HG02678 (cell line): Measurements from ENCODE around the gene ZNF687.

ENCODE experiments used
- ATAC-seq: cut with Tn5 transposase; IDR thresholded peaks from one replicate; pipeline ENCODE4 v1.9.1; 2021; ENCODE audit warnings: mild to moderate bottlenecking, moderate library complexity; ENCODE audit not compliant: unreplicated experiment

ZNF687 gene

DNA sequence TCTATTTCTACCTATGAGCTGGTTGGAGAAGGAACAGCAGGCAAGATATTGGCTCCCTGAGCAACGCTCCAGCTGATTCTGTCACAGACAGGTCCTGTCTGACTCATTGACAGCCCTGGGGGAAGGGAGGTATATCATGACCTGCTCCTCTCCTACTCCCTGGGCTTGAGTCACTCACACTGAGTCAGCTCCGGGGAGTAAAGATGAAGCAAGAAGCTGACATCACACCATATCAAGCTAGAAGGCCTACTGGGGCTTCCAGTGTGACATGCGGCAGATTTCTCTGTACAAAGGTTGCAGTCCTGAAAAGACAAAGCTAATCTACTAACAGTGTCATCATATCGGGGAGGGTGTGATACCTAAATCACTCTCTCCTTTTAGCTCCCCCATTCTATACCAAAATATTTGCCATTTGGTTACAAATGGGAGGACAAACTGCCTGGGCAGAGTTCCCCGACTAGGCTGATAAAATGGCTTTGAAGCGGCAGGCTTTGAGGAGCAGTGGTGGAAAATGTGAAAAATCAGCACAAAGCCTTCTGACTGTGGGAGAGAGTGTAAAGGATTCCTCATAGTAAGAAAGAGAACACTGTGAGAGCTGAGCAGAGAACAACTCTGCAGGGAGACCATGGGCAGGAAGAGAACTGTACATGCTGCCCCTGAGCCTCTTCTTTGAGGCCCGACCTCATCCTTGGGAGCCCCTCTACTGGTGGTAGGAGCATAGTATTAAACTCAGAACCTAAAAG lies 29.7 kb downstream of the ZNF687 start:
- no peak for ATAC-seq

DNA sequence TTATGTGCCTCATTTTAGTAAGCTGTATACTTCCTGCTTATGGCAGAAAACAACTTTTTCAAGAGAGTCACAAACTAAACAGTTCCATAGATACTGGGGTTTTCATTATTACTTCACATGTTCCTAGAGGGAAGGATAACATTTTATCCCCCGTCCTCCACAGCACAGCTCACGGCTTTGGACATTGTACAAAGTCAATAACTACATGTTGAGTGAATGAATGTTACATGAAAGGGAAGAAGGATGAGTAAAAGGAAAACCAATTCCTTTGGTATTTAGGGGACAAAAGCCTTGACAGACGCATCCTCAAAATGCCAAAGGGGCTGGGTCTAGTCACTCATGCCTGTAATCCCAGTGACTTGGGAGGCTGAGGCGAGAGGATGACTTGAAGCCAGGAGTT lies 30.3 kb downstream of the ZNF687 start:
- no peak for ATAC-seq

DNA sequence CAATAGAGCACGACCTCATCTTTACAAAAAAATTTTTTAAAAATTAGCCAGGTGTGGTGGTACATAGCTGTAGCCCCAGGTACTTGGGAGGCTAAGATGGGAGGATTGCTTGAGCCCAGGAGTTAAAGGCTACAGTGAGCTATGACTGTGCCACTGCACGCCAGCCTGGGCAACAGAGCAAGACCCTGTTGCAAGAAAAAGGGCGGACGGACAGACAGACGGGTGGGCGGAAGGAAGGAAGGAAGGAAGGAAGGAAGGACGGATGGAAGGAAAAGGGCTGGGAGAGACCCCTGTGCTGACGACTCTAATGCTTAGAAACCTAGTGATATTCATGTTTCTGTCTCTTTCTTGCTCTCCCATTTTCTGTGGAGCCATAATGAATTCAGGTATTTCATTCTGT lies 30.7 kb downstream of the ZNF687 start:
- ATAC-seq: no peak

DNA sequence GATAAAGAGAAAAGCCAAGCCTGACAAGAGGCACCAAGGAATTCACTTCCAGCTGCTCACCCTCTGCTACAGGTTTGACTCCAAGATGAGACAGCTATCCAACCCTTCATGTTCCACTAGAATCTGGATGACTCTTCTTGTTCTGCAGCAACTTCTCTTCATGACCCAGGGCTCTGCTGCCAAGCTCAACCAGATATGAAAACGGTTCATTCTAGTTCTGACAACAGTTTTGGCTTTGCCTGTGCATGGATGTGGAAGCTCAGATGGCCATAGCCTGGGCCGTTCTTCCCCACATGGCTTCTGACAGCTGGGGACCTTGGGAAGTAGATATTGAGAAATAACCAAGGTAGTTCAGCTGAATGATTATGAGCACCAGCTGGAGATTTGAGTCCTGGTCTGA lies 31.4 kb downstream of the ZNF687 start:
- ATAC-seq: no peak

DNA sequence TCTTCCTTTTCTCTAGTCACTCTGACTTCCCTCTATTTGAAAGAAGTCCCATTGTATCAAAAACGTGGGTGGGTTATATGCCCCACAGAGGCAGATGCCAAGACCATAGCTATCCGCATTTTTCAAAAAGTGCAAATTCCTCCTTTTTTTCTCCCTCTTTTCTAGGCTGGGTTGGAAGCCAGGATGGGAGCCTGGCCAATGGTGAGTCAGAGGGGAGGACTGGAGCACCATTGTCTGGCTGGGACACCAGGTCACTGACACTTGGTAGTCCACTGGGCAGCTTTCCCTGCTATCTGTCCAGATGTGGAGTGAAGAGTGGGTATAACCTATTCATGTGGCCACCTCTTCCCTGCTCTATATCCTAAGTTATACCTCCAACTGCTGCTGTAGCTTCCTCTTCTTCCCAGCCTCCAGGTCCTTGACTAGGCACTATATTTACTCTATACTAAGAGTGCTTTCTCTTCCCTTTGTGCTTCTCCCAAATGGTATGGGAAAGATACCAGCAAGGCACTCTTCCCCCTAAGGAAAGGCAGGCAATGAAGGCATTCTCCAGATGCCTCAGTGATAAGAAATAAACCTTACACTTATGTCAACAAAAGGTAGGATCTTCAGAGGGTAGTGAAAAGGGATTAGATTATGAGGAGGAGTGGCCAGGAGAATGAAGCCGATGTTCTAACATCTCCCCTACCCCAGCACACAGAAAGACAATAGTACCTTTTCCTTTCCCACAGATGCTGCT lies 32.2 kb downstream of the ZNF687 start:
- ATAC-seq: no peak

DNA sequence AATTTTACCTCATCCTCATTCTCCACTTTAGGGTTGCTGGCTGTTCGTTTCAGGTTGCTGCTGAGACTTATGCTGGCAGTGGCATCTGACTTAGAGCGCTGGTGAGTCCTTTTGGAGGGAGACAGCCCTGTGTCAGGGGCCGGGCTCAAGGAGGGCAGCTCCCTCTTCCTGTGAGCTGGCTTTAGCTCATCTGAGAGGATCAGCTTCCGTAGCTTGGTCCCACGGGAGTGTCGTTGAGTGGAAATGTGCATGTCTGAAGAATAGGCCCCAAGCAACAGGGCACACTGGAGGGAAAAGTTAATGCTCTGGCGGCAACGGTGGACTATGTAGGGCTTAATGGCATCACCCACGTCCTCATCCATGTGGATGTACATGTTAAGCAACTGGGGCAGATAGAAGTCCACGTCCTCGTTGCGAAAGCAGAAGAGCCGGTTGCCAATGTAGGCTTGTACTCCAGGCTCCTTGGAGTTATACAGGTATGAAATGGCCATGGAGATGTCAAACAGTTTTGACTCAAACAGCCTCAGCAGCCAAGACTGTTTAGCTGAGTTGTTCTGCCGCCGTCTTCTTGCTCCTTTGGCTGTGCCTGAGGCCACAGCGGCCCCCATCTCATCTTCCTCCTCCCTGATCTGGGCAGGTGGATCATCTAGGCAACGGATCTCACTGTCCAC lies 33.6 kb downstream of the ZNF687 start:
- ATAC-seq: no peak

DNA sequence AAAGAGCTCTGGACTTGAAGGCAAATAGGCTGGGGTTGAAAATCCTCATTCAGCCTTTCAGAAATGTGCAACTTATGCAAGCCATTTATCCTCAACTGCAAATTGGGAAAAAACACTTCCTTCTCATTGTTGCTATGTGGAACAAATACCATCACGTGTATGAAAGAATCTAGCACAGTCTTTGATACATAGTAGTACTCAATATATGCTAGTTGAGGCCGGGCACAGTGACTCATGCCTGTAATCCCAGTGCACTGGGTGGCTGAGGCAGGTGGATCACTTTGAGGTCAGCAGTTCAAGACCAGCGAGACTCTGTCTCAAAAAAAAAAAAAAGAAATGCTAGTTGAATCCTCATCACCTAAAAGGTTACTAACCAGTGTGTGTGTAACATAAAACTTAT lies 36.9 kb downstream of the ZNF687 start:
- no peak for ATAC-seq

DNA sequence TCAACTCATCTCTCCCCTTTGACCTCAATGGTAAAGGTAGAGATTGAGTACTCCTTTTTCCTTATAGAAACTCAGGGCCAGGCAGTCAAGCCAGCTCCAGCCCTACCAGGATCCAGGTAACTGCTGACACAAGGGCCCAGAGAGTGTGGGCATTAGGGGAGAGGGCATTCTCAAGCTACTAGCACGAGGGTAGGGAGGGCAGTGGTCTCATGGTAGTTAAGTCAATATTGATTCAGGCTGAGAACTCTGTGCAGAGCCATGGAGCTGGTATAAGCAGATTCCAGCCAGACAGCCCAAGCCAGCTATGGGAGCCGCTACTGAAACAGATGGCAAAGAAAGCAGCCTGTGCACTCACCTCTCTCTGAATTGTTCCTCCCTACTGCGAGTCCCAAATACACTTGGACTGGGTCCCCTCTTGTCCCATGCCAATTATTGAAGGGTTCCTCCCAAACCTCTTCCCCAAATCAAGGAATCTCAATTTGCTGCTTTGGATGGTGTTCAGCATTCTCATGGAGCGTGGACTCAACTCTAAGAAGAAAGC lies 42.4 kb downstream of the ZNF687 start:
- no peak for ATAC-seq

DNA sequence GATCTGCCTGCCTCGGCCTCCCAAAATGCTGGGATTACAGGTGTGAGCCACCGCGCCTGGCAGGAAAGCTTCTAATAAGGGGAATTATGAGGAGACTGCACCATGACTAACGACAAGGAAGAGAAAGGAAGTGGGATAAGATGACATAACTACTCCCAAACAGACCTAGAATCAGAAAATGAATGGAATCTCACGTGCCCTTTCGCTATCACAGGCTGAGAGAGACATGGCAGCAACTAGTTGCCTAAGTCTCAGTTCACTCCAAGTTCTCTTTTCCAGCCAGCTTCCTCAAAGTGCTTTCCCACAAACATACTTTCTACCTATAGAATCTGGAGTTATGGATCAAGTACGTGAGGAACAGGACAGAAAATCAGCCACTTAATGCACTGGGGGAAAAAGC lies 43.1 kb downstream of the ZNF687 start:
- no peak for ATAC-seq

DNA sequence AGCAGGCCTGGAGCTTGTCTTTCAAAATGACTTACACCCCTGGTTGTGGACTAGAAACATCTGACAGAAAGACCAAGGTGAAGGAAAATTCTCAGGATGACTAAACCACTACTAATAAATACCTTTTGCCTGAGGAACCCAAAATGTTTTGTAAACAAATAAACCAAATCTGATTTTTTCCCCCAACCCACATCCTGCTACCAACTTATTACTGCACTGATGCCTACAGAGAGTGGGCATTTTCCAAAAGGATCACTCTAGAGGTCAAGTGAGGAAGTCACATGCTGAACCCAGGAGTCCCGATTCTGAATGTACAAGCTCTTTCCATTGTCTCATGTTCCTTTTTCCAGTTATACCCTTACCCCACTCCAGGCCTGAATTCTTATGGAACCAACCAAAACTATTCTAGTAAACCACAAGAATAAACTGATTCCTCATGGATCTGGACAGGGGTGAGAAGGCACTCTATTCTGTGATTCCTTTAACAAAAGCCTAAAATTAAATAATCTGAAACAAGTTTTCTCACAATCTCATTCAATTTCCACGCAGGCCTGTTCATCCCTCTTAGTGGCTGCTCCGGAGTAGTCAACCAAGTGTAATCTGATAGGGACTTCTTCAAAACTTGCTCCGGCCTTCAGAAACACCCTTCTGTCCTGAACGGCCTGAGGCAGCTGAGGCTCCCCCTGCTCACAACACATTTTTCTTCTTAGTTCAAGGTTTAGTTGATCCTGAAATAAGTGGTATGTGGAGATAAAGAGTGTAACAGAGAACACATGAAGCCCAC lies 43.7 kb downstream of the ZNF687 start:
- ATAC-seq: no peak

DNA sequence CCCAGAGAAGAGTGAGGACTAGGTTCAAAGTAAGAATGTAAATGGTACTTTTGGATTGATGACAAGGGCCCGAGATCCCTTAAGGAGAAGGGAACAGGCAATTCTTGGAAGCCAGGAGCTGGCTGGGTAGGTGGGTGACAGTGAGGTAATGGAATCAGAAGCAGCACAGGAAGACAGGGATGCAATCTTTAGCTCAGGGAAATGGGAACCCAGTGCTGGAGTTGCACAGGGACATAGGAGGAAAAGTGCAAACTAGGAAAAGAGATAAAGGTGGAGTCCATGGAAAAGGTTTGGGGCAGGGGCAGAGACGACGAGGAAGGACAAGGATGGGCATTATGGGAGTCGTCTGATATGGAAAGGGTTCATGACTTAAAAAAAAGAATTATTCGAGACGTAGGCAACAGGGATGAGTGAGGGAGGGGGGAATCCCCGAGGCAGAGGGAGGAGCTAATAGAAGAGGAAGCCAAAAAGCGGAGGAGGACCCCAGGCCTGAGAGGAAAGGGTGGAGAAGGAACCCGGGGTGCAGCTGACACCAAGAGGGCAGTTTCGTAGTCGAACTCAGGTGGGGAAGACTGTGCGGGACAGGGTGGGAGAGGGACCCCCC lies 44.6 kb downstream of the ZNF687 start:
- ATAC-seq: peak; percentile 55

DNA sequence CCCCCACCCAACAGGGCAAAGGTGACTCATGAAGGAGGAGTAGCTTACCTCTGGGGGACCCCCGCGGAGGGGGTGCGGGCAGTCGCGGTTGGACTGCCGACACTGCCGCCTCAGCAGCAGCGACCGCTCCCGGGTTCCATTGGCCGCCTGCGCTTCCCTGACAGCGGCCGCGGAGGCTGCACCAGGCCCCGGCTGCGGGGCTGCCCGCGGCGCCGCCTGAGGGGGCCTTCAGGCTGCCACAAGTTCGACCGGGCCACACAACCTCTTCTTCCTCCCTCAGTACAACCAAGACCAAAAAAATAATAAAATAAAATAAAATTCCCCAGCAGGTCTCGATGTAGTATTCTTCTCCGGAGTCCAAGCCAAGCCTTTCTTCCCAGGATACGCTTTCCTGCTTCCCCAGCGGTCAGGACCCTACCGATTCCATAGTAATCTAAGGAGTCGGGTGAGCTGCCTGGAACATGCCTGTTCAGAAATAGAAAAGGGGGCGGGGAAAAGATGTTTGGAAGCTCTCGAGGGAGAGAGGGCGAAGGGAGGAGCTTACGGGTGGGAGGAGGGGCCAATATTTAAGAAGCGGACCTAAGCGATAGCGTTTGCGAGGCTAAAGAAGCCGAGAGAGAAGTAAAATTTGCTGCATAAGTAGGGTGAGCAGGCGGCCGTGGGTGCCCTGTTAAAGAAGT lies 45.3 kb downstream of the ZNF687 start, which contains the start of gene PI4KB:
PI4KB (minus strand) TSS at position 194 of the 680 bp plus-strand sequence. CDS start 10,935 bp downstream, outside the sequence.
- ATAC-seq: peak; percentile 86

DNA sequence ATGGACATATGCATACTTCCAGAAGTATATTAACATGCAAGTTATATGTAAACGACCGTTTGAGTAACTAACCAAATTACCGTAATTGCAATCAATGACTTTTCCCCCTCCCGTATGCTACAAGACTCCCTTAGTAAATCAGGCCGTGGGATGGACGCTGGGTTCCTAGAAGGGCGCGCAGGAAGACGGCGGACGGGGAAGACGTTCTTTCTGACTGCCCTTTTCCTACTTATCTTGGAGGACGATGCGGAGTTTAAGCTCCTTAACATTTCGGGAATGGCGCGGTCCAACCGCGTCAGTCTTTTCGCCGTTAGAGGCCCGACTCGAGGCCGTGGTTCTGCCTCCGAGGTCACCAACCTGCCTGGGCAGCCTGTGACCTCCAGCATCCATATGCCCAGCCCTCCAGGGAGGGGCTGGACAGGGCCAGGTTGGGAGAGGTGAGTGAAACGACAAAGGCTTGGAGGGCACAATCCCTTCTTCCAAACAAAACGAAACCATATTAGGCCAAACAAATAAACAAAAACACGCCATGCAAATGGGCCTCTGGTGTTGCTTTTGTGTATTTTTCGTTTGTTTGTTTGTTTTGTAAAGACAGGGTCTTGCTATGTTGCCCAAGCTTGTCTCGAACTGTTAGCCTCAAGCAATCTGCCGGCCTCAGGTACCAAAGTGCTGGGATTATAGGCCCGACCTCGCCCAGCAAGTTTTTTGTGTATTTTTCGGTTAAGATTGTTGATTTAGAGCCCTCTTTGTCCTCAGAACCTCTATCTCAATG lies 46.0 kb downstream of the ZNF687 start:
- no peak for ATAC-seq

DNA sequence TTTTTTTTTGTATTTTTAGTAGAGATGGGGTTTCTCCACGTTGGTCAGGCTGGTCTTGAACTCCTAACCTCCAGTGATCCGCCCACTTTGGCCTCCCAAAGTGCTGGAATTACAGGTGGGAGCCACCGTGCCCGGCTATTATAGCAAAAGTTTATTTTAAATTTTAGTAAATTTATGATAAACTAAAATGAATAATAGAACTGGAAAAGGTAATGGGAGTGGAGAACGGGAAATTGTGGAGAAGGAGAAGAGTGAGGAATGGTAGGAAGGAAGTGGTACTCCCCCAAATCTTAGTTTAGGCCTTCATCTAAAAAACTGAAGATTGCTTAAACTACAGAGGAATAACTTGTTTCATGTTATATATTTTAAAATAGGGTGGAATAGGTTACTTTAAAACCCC lies 52.7 kb downstream of the ZNF687 start:
- no peak for ATAC-seq

DNA sequence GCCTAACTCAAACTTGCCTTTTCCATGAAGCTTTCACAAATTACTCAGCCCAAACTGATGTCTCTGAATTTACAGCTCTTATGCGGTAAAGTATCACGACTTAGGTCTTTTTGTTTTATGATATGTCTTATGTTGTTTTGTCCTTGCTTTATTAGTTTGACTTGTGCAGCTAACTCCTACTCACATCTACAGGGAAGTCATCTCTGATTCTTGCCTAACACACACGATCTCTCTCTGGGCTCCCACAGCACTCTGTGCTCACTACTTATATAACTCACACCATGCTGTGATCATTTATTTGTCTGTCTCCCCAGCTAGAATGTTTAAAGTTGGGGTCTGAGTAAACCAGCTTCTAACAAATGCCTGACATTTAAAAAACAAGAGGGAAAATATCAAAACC lies 54.5 kb downstream of the ZNF687 start:
- ATAC-seq: no peak

DNA sequence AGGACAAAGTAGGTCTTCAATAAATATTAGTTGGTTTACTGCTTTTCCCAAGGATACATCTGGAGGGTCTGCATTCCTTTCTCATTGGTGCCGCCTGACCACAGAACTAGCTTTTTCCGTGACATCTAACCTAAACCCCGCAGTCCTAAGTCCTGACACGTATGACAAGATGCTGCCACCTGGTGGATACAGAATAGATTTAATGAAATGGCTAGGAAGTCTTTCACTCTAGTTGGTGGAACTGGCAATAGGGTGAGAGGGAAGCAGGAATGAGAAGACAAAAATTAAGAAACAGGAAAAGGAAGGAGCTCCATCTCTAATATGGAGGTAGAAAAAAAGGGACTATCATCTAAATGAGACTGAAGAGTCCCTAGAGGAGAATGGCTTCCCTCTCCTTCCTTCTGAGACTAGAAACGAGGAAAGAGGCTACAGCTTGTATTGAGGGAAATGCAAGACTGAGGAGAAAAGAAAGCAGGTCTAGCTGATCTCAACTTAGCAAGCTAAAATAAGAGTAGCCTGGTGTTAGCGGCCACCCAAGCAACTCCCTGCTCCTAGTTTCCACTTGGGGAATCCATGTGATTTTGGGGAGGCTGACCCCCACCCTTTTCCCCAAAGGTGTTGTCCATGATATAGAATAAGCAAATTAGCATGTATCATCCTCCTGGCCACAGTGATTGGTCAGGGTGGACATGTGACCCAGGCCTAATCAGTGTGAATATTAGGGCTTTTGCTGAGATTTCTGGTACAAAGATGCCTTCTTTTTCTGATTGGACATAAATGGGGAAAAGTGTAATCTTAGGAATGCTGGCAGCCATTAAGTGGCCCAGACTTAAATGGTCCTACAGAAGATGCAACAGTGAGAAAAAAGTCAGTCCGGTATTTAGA lies 59.0 kb downstream of the ZNF687 start:
- ATAC-seq: no peak
